Epithelial cell of prostate (primary cell): ENCODE measurements around the gene SLC16A14.
"Not testable (repeated sequence)": the region's sequence is repeated elsewhere in the genome, so short reads cannot be mapped to it uniquely, and the experiment has no call there.

Source experiments
- DNase-seq: peaks from one replicate; pipeline ENCODE4 v3.0.0-alpha.2; 2011; ENCODE audit warnings: low read depth, low spot score
- H3K27ac ChIP-seq: fragments of 450-650 bp; 2 replicates; pipeline ENCODE4 v1.5.1; 2017; ENCODE audit warnings: mild to moderate bottlenecking

SLC16A14 gene, protein sequence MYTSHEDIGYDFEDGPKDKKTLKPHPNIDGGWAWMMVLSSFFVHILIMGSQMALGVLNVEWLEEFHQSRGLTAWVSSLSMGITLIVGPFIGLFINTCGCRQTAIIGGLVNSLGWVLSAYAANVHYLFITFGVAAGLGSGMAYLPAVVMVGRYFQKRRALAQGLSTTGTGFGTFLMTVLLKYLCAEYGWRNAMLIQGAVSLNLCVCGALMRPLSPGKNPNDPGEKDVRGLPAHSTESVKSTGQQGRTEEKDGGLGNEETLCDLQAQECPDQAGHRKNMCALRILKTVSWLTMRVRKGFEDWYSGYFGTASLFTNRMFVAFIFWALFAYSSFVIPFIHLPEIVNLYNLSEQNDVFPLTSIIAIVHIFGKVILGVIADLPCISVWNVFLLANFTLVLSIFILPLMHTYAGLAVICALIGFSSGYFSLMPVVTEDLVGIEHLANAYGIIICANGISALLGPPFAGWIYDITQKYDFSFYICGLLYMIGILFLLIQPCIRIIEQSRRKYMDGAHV

GRCh38 chr2:230068651-230069055, at the start of gene SLC16A14:
Gene SLC16A14, minus strand, starts transcription at chr2:230068924. Its CDS starts 9,572 bp downstream, at chr2:230059352.
- no peak within 1 kb of the TSS for H3K27ac ChIP-seq
- no peak for DNase-seq

GRCh38 chr2:230106771-230107170, 38.0 kb upstream of the SLC16A14 start:
- no peak for DNase-seq
- H3K27ac ChIP-seq, result no peak overlapping the region

GRCh38 chr2:230101967-230102366, 33.2 kb upstream of the SLC16A14 start:
- not testable (repeated sequence) for DNase-seq, H3K27ac ChIP-seq

DNA sequence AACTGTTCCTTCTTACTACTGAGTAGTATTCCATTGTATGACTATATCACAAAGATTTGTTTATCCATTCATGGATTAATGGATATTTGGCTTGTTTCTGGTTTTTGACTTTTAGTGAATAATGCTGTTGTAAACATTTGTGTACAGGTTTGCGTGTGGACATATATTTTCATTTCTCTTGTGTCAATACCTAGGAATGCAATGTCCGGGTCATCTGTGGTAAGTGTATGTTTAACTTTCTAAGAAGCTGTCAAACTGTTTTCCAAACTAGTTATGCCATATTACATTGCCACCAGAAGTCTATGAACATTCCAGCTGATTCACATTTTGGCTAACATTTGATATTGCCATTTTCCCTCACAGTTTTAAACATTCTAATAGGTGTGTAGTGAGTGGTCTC, 29.1 kb upstream of the SLC16A14 start:
- no peak overlapping the region for H3K27ac ChIP-seq
- no peak for DNase-seq

DNA sequence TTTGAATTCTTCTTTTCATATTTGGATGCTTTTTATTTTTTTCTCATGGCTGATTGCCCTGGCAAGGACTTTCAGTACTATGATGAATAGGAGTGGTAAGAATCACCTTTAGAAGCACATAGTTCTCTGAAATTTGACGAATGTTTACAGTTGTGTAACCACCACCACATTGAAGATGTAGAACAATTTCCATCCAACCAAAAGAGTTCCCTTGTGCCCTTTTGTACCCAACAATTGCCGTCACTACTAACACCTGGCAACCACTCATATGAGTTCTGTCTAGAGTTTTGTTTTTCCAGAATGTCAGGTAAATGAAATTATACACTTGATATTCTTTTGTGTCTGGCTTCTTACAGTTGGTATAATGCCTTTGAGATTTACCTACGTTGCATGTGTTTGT, 28.7 kb upstream of the SLC16A14 start:
- H3K27ac ChIP-seq, result no peak overlapping the region
- DNase-seq, result no peak

DNA sequence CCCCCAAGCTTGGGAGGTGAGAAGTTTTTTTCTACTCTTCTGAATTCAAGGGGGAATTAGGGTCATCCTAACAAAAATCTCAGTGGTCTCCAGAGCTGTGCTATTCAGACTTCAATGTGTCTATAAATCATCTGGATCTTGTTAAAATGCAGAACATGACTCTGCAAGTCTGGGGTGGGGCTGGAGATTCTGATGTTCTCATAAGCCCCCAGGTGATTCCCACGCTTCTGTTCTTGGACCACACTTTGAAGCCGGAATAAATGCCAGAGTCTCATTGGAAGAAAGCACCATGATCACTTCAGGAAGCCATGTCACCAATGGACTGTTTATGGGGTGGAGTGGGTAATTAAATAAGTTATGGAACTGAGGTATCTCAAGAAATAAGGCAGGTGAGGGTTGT, 22.2 kb upstream of the SLC16A14 start:
- peak; percentile 51 for DNase-seq
- H3K27ac ChIP-seq, result no peak overlapping the region

DNA sequence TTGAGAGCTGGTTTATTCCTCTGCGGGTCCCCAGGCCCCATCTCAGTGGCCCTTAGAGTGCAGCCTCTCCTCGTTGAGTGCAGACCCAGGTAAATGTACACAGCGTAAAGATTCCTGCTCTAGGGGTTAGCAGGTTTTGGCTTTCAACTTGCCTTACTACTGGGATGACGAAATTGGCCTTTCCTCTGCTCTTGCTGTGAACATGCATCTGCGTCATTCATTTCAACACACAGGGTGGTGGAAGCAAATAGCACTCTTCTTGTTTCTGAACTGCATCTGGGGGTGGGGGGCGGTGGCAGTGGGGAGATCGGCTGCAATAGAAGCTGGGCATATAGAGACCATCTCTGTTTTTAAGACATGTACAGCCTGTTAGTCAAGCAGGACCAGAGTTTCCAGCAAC, 16.5 kb upstream of the SLC16A14 start:
- H3K27ac ChIP-seq, result no peak overlapping the region
- no peak for DNase-seq

GRCh38 chr2:230077851-230078547, 9.3 kb upstream of the SLC16A14 start:
- no peak for DNase-seq
- no peak overlapping the region for H3K27ac ChIP-seq

GRCh38 chr2:230076819-230077218, 8.1 kb upstream of the SLC16A14 start:
- H3K27ac ChIP-seq, result no peak overlapping the region
- no peak for DNase-seq

DNA sequence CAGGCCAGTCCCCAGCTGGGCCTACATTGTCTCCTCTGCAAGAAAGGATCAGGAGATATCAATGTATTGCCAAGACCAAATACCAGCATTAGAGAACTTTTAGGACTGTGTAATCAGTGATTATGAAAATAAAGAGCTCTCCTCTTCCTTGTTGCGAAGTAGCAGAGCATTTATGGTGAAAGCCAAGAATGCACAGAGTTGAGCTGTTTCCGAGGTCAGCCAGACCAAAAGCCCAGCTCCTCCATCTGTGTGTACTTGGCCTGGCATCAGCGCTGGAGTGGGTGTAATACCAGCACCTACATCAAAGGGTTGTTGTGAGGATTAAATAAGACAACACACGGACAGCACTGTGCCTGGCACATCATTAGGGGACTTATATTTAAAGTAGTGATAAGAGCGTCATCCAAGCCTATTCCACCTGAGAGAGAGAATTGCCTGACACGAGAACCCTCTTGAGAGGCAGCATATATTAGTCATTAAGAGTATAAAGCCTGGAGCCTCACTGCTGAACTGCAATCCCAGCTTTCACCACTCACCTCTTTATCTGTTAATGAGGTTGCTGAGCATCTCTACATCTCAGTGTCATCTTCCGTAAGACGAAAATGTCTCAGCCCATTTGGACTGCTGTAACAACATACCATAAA, 7.4 kb upstream of the SLC16A14 start:
- DNase-seq, result no peak
- H3K27ac ChIP-seq, result no peak overlapping the region

GRCh38 chr2:230071421-230071820, 2.7 kb upstream of the SLC16A14 start:
- DNase-seq, result no peak
- no peak overlapping the region for H3K27ac ChIP-seq

- H3K27ac ChIP-seq, result no peak overlapping the region
Observed at GRCh38 chr2:230069402-230069801, 678 bp upstream of the SLC16A14 start.

DNA sequence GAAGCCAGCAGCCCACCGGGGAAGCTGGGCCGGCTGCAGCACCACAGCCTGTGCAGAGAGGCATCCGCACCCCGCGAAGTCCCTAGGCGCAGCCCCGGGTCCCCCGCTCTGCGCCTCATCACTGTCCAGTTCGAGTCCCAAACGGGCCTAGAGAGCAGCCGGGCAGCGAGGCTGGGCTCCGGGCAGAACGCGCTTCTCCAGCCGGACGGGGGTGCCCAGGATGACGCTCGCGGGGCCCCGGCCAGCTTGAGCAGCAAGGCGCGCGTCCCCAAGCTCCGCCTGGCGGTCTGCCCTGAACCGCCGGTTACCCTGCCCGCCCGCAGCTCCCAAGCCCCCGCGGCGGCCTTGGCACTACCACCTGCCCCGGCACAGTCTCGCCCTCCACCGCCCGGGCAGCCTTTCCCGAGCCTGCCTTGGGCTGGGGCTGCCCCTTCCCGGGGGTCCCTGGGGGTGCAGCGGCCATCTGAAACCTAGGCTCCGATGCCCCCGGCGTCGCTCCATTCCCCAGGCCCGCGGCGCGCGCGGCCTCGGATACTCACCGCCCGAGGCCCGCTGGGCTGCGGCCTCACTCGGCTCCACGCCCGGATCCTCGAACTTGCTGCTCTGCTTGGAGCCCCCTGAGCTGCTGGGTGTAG, 591 bp downstream of the SLC16A14 start:
- H3K27ac ChIP-seq, result no peak overlapping the region
- DNase-seq, result no peak

More at GRCh38 chr2:230069402-230069801, 678 bp upstream of the SLC16A14 start:
- DNase-seq, result no peak

- H3K27ac ChIP-seq, result no peak overlapping the region
- DNase-seq, result no peak
Observed at GRCh38 chr2:230060672-230061293, 7.9 kb downstream of the SLC16A14 start.

- DNase-seq, result peak; percentile 70
- peak overlapping the region; percentile 36 for H3K27ac ChIP-seq
Observed at GRCh38 chr2:230053753-230054478, 14.8 kb downstream of the SLC16A14 start.

DNA sequence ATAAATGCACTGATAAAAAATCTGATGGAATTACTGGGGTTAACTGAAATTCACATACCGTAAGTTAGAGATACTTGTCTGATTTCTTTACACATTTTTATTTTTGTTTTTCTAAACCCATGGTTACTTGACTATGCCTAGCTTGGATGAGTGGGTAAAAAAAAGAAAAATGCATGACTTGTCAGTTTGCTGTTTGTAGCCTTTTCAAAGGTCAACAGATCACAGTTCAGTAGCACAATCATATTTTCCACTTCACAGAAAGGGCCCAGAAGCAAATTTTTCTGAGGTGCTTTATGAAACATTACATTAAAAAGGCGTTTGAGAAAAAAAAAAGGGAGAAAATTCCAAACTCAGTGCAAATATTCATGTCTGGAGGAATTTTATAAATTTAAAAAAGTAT, 16.4 kb downstream of the SLC16A14 start:
- H3K27ac ChIP-seq, result no peak overlapping the region
- no peak for DNase-seq

GRCh38 chr2:230050136-230050535, 18.6 kb downstream of the SLC16A14 start:
- no peak for DNase-seq
- no peak overlapping the region for H3K27ac ChIP-seq

GRCh38 chr2:230048010-230048671, 20.6 kb downstream of the SLC16A14 start:
- H3K27ac ChIP-seq, result no peak overlapping the region
- no peak for DNase-seq

DNA sequence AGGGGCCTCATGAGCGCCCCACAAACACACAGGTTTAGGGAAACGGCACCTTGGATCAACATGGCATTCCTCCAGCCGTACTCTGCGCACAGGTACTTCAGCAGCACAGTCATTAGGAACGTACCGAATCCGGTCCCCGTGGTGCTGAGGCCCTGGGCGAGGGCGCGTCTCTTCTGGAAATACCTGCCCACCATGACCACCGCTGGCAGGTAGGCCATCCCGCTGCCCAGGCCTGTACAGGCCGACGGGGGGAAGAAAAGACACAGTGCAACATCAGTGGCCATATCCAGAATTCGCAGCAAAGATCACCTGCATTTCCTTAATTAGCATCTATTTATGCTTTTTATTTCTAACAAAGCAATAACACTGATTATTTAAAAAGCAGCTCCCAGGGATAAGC, 22.2 kb downstream of the SLC16A14 start:
- no peak for DNase-seq
- H3K27ac ChIP-seq, result no peak overlapping the region
